ENCODE data around the gene CRACR2B.
A peak's percentile ranks its signal among the peaks of the same experiment; 100 is the strongest.

CRACR2B gene

GRCh38 chr11:794766-795633 is 32.7 kb upstream of the CRACR2B start:
- Histone ChIP-seq H3K27ac (replicated peaks) (no peak overlapping the region), H3K27me3 (ENCODE audit: insufficient read depth, poor library complexity, severe bottlenecking) (no peaks in the 10 kb centered on the region), H3K4me3 (replicated peaks; ENCODE audit: insufficient read depth, low read length) (peak overlapping the region; percentile 13; the same call in 1 of the 2 replicates)
- DNase-seq (ENCODE audit: low read depth in 1 of 2, low spot score in 1 of 2), result no peak
- no peak for TF ChIP-seq CTCF (IDR thresholded peaks at IDR 0.05; ENCODE audit: insufficient read depth, low read length)
- TF ChIP-seq POLR2AphosphoS5 (IDR thresholded peaks at IDR 0.05; ENCODE audit: low read depth), result no peak
- TF ChIP-seq REST (IDR thresholded peaks at IDR 0.05; ENCODE audit: insufficient replicate concordance, low read depth), result no peak
- TF ChIP-seq SPI1 (IDR thresholded peaks at IDR 0.05; ENCODE audit: borderline replicate concordance, low read depth), result no peak
- TF ChIP-seq GABPA (IDR thresholded peaks at IDR 0.05; ENCODE audit: low read depth), result no peak

GRCh38 chr11:795634-796564 is 31.8 kb upstream of the CRACR2B start:
- H3K27me3 ChIP-seq (ENCODE audit: insufficient read depth, poor library complexity, severe bottlenecking), result no peaks in the 10 kb centered on the region
- TF ChIP-seq SPI1 (IDR thresholded peaks at IDR 0.05; ENCODE audit: borderline replicate concordance, low read depth) (peak; percentile 5; the same call in 1 of the 2 replicates), POLR2AphosphoS5 (IDR thresholded peaks at IDR 0.05; ENCODE audit: low read depth) (peak; percentile 51; the same call in 1 of the 2 replicates), CTCF (IDR thresholded peaks at IDR 0.05; ENCODE audit: insufficient read depth, low read length) (no peak), GABPA (IDR thresholded peaks at IDR 0.05; ENCODE audit: low read depth) (no peak)
- peak overlapping the region; percentile 78 for H3K27ac ChIP-seq (replicated peaks)
- DNase-seq (ENCODE audit: low read depth in 1 of 2, low spot score in 1 of 2), result peak; percentile 73 to 86
- H3K4me3 ChIP-seq (replicated peaks; ENCODE audit: insufficient read depth, low read length), result peak overlapping the region; percentile 69

- peak overlapping the region; percentile 78 for H3K27ac ChIP-seq (replicated peaks)
- DNase-seq (ENCODE audit: low read depth in 1 of 2, low spot score in 1 of 2), result no peak
- peak overlapping the region; percentile 69 for H3K4me3 ChIP-seq (replicated peaks; ENCODE audit: insufficient read depth, low read length)
- no peaks in the 10 kb centered on the region for H3K27me3 ChIP-seq (ENCODE audit: insufficient read depth, poor library complexity, severe bottlenecking)
- no peak for TF ChIP-seq POLR2AphosphoS5 (IDR thresholded peaks at IDR 0.05; ENCODE audit: low read depth)
- no peak for TF ChIP-seq SPI1 (IDR thresholded peaks at IDR 0.05; ENCODE audit: borderline replicate concordance, low read depth)
- no peak for TF ChIP-seq CTCF (IDR thresholded peaks at IDR 0.05; ENCODE audit: insufficient read depth, low read length)
- TF ChIP-seq REST (IDR thresholded peaks at IDR 0.05; ENCODE audit: insufficient replicate concordance, low read depth), result no peak
- TF ChIP-seq GABPA (IDR thresholded peaks at IDR 0.05; ENCODE audit: low read depth), result no peak
Observed at GRCh38 chr11:796565-797295, 31.0 kb upstream of the CRACR2B start.
